Activated CD4-positive, alpha-beta T cell treated with anti-CD3 and anti-CD28 coated beads for 1 hour (primary cell): ENCODE measurements around the gene GRIN2A.

Experiments used
- DNase-seq: peaks from one replicate; pipeline ENCODE4 v3.0.0-alpha.2; 2020

The GRIN2A gene

GRCh38 chr16:9713907-9714306 is 468.3 kb downstream of the GRIN2A start:
- no peak for DNase-seq

GRCh38 chr16:9713156-9713555 is 469.1 kb downstream of the GRIN2A start:
- no peak for DNase-seq

GRCh38 chr16:9708972-9709620 is 473.1 kb downstream of the GRIN2A start:
- DNase-seq, result no peak

GRCh38 chr16:9706217-9706836 is 475.9 kb downstream of the GRIN2A start:
- no peak for DNase-seq

GRCh38 chr16:9703731-9704130 is 478.5 kb downstream of the GRIN2A start:
- no peak for DNase-seq
